Mammary epithelial cell (primary cell): ENCODE measurements around the gene TFCP2L1.

Experiments
- EZH2 ChIP-seq: IDR thresholded peaks from 2 replicates; pipeline ENCODE4 v1.6.1; 2012; ENCODE audit warnings: low read length, inconsistent platforms, borderline replicate concordance
- TF ChIP-seq, protein P1 (sequence below), 2 donors: IDR thresholded peaks in 1 of 2; conservative IDR thresholded peaks in 1 of 2; 2 replicates each; pipeline ENCODE4 v1.5.1; 2011 to 2012; ENCODE audit warnings: inconsistent platforms in 2 of 2, low read length in 2 of 2, mild to moderate bottlenecking in 2 of 2, control low read depth in 1 of 2, low read depth in 1 of 2; ENCODE audit not compliant: insufficient read depth in 1 of 2; ENCODE audit errors: extremely low read depth in 1 of 2

DNA sequence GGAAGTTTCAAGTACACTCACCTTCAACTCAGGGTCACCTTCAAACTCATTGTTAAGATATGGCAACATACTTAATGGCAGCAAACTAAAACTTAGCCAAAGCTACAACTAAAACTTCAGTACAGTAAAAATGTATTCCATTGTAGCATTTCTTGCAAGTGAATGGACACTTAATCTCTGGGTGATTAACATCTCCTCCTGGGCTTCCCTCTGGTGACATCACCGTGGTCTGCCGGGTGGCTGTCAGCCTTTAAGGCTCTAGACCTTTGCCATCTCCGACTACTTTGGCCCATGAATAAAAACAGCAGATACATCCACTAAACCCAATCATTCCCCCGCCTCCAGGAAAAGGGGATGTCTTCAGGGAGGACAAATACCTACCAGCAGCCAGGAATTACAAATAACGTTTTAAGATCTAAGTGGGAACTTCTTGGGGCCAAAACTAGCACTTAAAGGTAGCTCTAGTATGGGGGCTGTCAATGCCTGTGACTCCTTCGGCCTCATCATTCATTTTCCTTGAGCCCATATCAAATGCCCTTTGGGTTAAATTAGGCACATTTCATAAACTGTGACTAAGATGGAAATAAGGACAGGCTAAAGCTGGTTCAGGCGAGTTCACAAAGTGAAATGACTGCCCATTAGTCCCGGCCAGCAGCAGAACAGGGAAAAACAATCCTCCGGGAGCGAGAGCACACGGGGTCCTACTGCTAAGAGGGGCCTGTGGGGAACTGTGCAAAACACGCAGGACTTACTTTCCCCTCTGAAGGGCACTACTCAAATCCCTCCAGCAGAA is 1.1 kb downstream of the TFCP2L1 start:
- TF ChIP-seq EZH2, result no peak
- TF ChIP-seq, protein P1, sequence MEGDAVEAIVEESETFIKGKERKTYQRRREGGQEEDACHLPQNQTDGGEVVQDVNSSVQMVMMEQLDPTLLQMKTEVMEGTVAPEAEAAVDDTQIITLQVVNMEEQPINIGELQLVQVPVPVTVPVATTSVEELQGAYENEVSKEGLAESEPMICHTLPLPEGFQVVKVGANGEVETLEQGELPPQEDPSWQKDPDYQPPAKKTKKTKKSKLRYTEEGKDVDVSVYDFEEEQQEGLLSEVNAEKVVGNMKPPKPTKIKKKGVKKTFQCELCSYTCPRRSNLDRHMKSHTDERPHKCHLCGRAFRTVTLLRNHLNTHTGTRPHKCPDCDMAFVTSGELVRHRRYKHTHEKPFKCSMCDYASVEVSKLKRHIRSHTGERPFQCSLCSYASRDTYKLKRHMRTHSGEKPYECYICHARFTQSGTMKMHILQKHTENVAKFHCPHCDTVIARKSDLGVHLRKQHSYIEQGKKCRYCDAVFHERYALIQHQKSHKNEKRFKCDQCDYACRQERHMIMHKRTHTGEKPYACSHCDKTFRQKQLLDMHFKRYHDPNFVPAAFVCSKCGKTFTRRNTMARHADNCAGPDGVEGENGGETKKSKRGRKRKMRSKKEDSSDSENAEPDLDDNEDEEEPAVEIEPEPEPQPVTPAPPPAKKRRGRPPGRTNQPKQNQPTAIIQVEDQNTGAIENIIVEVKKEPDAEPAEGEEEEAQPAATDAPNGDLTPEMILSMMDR (conservative IDR thresholded peaks at IDR 0.05 in 1 of 2, IDR thresholded peaks at IDR 0.05 in 1 of 2; ENCODE audit: extremely low read depth in 1 of 2, insufficient read depth in 1 of 2, low read depth in 1 of 2, low read length in 2 of 2), result no peak
